HG03280 (cell line): ENCODE measurements around the gene JADE2.
"Not testable (repeated sequence)": the region's sequence is repeated elsewhere in the genome, so short reads cannot be mapped to it uniquely, and the experiment has no call there.

Source experiments
- ATAC-seq: cut with Tn5 transposase; IDR thresholded peaks from one replicate; pipeline ENCODE4 v1.9.1; 2021; ENCODE audit warnings: mild to moderate bottlenecking, moderate library complexity; ENCODE audit not compliant: unreplicated experiment

The JADE2 gene

GRCh38 chr5:134524826-134525682, at the start of gene JADE2:
Gene JADE2 (plus strand): TSS chr5:134525670. CDS start chr5:134535858, 10,188 bp downstream.
- ATAC-seq: peak; percentile 36

- no peak for ATAC-seq
Observed at GRCh38 chr5:134477462-134478245, 47.8 kb upstream of the JADE2 start.

GRCh38 chr5:134479839-134480238, 45.6 kb upstream of the JADE2 start:
- no peak for ATAC-seq

GRCh38 chr5:134489227-134489944, 36.1 kb upstream of the JADE2 start:
- no peak for ATAC-seq

- ATAC-seq: no peak
Observed at GRCh38 chr5:134490255-134490924, 35.1 kb upstream of the JADE2 start.

- ATAC-seq: no peak
Observed at GRCh38 chr5:134490925-134491271, 34.6 kb upstream of the JADE2 start.

- ATAC-seq: no peak
Observed at GRCh38 chr5:134491841-134492442, 33.5 kb upstream of the JADE2 start.

- no peak for ATAC-seq
Observed at GRCh38 chr5:134492568-134492967, 32.9 kb upstream of the JADE2 start.

- no peak for ATAC-seq
Observed at GRCh38 chr5:134493461-134494055, 31.9 kb upstream of the JADE2 start.

GRCh38 chr5:134494780-134495179, 30.7 kb upstream of the JADE2 start:
- ATAC-seq: no peak

- ATAC-seq: not testable (repeated sequence)
Observed at GRCh38 chr5:134499905-134500304, 25.6 kb upstream of the JADE2 start.

GRCh38 chr5:134500699-134501430, 24.6 kb upstream of the JADE2 start:
- no peak for ATAC-seq

- ATAC-seq: no peak
Observed at GRCh38 chr5:134502259-134502658, 23.2 kb upstream of the JADE2 start.

- peak; percentile 71 for ATAC-seq
Observed at GRCh38 chr5:134503088-134503936, 22.2 kb upstream of the JADE2 start.

GRCh38 chr5:134503937-134504437, 21.5 kb upstream of the JADE2 start:
- no peak for ATAC-seq

GRCh38 chr5:134504629-134505300, 20.7 kb upstream of the JADE2 start:
- ATAC-seq: no peak
